Esophagus squamous epithelium (tissue), 5 donors: Measurements from ENCODE around the gene LPAR1. TPM values are rescaled to one million over a fixed set of nuclear protein-coding genes. Genes with fewer than 3 reads are reported as not detected.
A peak's percentile ranks its signal among the peaks of the same experiment; 100 is the strongest.

Source experiments
- DNase-seq: peaks from one replicate; lab custom pipeline; 2025; lab: John Stamatoyannopoulos, UW
- H3K27ac ChIP-seq, 4 donors: fragments of 200-600 bp; sonication (generic); one replicate each; pipeline ENCODE4 v1.5.1; 2016 to 2019; ENCODE audit warnings: mild to moderate bottlenecking in 1 of 4
- H3K27me3 ChIP-seq, 4 donors: fragments of 200-600 bp; sonication (generic); 1 replicate in 3 of 4; 2 replicates in 1 of 4; pipeline versions ENCODE4 v1.5.1 to v1.6.0; 2017 to 2021; ENCODE audit warnings: antibody characterized with exemption in 1 of 4
- H3K36me3 ChIP-seq, 3 donors: fragments of 200-600 bp; sonication (generic); one replicate each; pipeline ENCODE4 v1.5.1; 2016 to 2019
- H3K4me1 ChIP-seq, 3 donors: fragments of 200-600 bp; sonication (generic); one replicate each; pipeline ENCODE4 v1.5.1; 2017 to 2019
- H3K4me3 ChIP-seq, 4 donors: fragments of 200-600 bp; sonication (generic); 1 replicate in 3 of 4; 2 replicates in 1 of 4; pipeline ENCODE4 v1.5.1; 2016 to 2019; ENCODE audit warnings: mild to moderate bottlenecking in 2 of 4, moderate library complexity in 1 of 4
- H3K9me3 ChIP-seq, 3 donors: fragments of 200-600 bp; sonication (generic); one replicate each; pipeline ENCODE4 v1.5.1; 2016 to 2019
- CTCF ChIP-seq, 6 experiments: fragments of 450-650 bp in 4 of 6; fragments of 200-600 bp in 2 of 6; sonication (generic) in 2 of 6; IDR thresholded peaks; one replicate each; pipeline ENCODE4 v1.5.1; 2016 to 2019; ENCODE audit warnings: antibody characterized with exemption in 6 of 6, mild to moderate bottlenecking in 4 of 6, moderate library complexity in 4 of 6
- POLR2A ChIP-seq, 4 donors: fragments of 450-650 bp; IDR thresholded peaks; one replicate each; pipeline ENCODE4 v1.6.1; 2017; ENCODE audit warnings: antibody characterized with exemption in 4 of 4, mild to moderate bottlenecking in 4 of 4, moderate library complexity in 3 of 4
- WGBS, 2 donors: methylation state at CpG; one replicate each; pipeline ENCODE4 v1.1.5; 2018; 5-methylcytosine and 5-hydroxymethylcytosine counted together
- intact Hi-C: fragments of 100-400 bp; cut with DNase I; formaldehyde crosslinking; loops from one replicate; pipeline ENCODE4 v1.15.0; 2022
- total RNA-seq, 4 donors: library from RNA; depleted of rRNA; stranded (reverse); fragments of >200 nt; gene quantifications; one replicate each; pipeline ENCODE4 v1.1.0, GENCODE V29; 2016
- donor health status: DM: yes; HTN: yes; CAD: no.

The LPAR1 gene
- total RNA-seq, 4 donors from 2014 or later: 6.3 to 59.5 (median 14.1) TPM

GRCh38 chr9:110994771-110995241 lies 43.5 kb downstream of the LPAR1 start:
- 41 to 56% methylated on average over 4 of the region's 4 CpGs for WGBS, 2 donors
- no peak for DNase-seq
- intact Hi-C loops: no loop called here

DNA sequence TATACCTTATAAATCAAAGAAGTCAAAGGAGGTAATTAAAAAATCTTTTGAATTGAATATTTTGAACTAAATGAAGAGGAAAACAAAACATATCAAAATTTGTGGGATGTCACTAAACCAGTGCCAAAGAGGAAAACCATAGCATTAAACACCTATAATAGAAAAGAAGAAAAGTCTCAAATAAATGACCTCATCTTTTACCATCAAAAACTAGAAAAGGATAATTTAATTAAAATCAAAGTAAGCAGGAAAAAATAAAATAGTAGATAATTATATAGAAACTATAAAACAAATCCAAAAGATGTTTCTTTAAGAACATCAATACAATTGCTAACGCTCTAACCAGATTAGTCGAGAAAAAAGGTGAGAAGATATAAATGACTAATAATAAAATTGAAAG lies 47.8 kb downstream of the LPAR1 start:
- no peak overlapping the region for H3K4me3 ChIP-seq
- intact Hi-C loops: no loop called here
- no peaks in the 10 kb centered on the region for H3K9me3 ChIP-seq
- no peak overlapping the region for H3K27ac ChIP-seq
- no peak for DNase-seq
- peaks cover 0 to 7% (median 4%) of the 10 kb centered on the region in 3 donors for H3K4me1 ChIP-seq
- H3K27me3 ChIP-seq: no peaks in the 10 kb centered on the region
- TF ChIP-seq CTCF (IDR thresholded peaks at IDR 0.05): no peak
- TF ChIP-seq POLR2A (IDR thresholded peaks at IDR 0.05): no peak
- WGBS, 2 donors: 92 to 93% methylated on average over 2 of the region's 2 CpGs
- no peaks in the 10 kb centered on the region for H3K36me3 ChIP-seq

More at GRCh38 chr9:110994771-110995241, 43.5 kb downstream of the LPAR1 start:
- TF ChIP-seq POLR2A (IDR thresholded peaks at IDR 0.05) (no peak), CTCF (IDR thresholded peaks at IDR 0.05) (no peak)
- no peaks in the 10 kb centered on the region for H3K9me3 ChIP-seq
- H3K4me1 ChIP-seq: peaks cover 0 to 36% (median 7%) of the 10 kb centered on the region in 3 donors
- no peaks in the 10 kb centered on the region for H3K27me3 ChIP-seq
- H3K27ac ChIP-seq: peak overlapping the region in 3 of 4 donors; percentile 34 to 68 (median 53)
- no peak overlapping the region for H3K4me3 ChIP-seq
- H3K36me3 ChIP-seq: no peaks in the 10 kb centered on the region

- no peak overlapping the region for H3K4me3 ChIP-seq
- H3K4me1 ChIP-seq: no peaks in the 10 kb centered on the region
- no peak for DNase-seq
- intact Hi-C loops: no loop called here
- H3K9me3 ChIP-seq: no peaks in the 10 kb centered on the region
- no peaks in the 10 kb centered on the region for H3K27me3 ChIP-seq
- WGBS, 2 donors: 89 to 93% methylated on average over 1 of the region's 1 CpG
- H3K36me3 ChIP-seq: no peaks in the 10 kb centered on the region
- no peak overlapping the region for H3K27ac ChIP-seq
- TF ChIP-seq CTCF (IDR thresholded peaks at IDR 0.05) (no peak), POLR2A (IDR thresholded peaks at IDR 0.05) (no peak)
Observed at GRCh38 chr9:110986529-110986928, 51.7 kb downstream of the LPAR1 start.

DNA sequence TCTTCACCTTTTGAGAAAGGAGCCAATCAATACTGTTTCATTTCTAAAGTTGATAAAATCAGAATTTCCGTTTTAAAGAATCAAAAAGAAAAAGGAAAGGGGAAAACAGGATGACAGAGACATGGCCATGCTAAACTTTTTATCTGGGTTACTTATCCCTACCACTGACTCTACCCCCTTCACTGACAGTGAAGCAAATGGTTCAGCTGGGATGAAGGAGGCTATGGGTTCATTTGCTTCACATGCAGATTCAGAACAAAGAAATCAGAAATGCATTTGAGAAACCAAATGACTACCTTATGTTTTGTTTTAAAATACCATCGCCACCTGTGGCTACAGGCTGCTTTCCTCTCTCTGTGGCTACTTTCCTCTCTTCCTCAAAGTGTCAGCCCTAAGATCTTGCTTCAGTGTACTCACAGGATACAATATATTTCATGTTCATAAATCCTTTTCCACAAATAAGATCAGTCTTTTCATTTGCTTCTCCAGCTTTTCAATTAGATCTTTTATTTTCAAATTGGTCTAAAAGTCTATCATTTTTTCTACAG lies 53.3 kb downstream of the LPAR1 start:
- Histone ChIP-seq H3K36me3 (no peaks in the 10 kb centered on the region), H3K27me3 (no peaks in the 10 kb centered on the region), H3K9me3 (no peaks in the 10 kb centered on the region), H3K4me1 (no peaks in the 10 kb centered on the region), H3K4me3 (no peak overlapping the region), H3K27ac (no peak overlapping the region)
- whole genome bisulfite sequencing, 2 donors: 54 to 65% methylated on average over 2 of the region's 2 CpGs
- TF ChIP-seq CTCF (IDR thresholded peaks at IDR 0.05) (no peak), POLR2A (IDR thresholded peaks at IDR 0.05) (no peak)
- intact Hi-C loops: no loop called here
- DNase-seq: no peak

DNA sequence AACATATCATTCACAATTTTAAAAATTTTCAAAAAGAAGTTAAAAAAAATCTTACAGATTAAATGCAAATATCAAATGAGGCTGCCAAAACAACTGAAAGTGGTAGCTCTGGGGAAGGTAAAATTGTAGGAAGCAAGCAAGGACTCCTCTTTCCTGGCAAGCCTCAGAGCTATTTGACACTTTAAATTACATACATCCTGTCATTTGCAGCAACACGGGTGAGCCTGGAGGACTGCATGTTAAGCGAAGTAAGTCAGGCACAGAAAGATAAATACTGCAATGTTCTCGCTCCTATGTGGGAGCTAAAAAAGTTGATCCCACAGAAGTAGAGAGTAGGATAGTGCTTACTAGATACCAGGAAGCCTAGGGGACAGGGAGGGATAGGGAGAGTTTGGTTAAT lies 58.0 kb downstream of the LPAR1 start:
- intact Hi-C loops: no loop called here
- TF ChIP-seq POLR2A (IDR thresholded peaks at IDR 0.05) (no peak), CTCF (IDR thresholded peaks at IDR 0.05) (no peak)
- WGBS, 2 donors: 72 to 74% methylated on average over 3 of the region's 3 CpGs
- no peaks in the 10 kb centered on the region for H3K27me3 ChIP-seq
- H3K4me1 ChIP-seq: peaks cover 13 to 36% (median 16%) of the 10 kb centered on the region in 3 donors
- H3K9me3 ChIP-seq: no peaks in the 10 kb centered on the region
- no peak overlapping the region for H3K4me3 ChIP-seq
- no peak for DNase-seq
- H3K36me3 ChIP-seq: no peaks in the 10 kb centered on the region
- no peak overlapping the region for H3K27ac ChIP-seq
